ENCODE data around the gene NNMT. TPM values are rescaled to one million over a fixed set of nuclear protein-coding genes. Genes with fewer than 3 reads are reported as not detected.

The NNMT gene
- polyA plus RNA-seq, 1 donor from 2014 or later: not detected

DNA sequence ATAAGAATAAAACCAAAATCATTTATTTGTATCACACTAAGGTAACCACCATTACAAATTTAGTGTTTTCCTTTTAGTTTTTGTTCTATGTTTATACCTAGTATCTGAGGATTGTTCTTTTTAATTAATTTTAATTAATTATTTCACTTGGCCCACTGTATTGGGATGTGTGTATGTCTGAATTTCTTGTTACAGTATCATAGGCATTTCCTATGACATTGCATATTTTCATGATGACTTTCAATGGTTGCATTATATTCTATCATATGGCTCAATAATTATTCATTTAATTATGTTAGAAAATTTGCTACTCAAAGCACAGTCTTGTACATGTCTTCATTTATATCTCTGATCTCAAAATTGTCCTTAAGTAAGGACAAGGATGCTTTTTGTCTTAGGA is 63.1 kb downstream of the NNMT start:
- Histone ChIP-seq H3K27ac (ENCODE audit: low read length) (no peak overlapping the region), H3K9me3 (ENCODE audit: low read length) (no peaks in the 10 kb centered on the region), H3F3A (ENCODE audit: insufficient read depth, low read length, poor library complexity, severe bottlenecking) (no peaks in the 10 kb centered on the region), H2AFZ (ENCODE audit: low read depth, low read length) (no peak overlapping the region), H3K4me2 (ENCODE audit: low read length) (no peak overlapping the region), H3K9ac (ENCODE audit: low read length) (no peak overlapping the region), H3K27me3 (ENCODE audit: insufficient read depth, low read depth, low read length) (no peaks in the 10 kb centered on the region), H3K9me2 (ENCODE audit: insufficient read depth, low read length) (no peaks in the 10 kb centered on the region), H3K4me3 (ENCODE audit: low read length) (no peak overlapping the region), H3K79me2 (replicated peaks; ENCODE audit: insufficient read depth, low read length) (no peaks in the 10 kb centered on the region), H3K36me3 (ENCODE audit: insufficient read depth, low read length) (no peaks in the 10 kb centered on the region), H4K20me1 (ENCODE audit: insufficient read depth) (no peaks in the 10 kb centered on the region)
- TF ChIP-seq MXI1 (conservative IDR thresholded peaks at IDR 0.05; ENCODE audit: poor library complexity, severe bottlenecking) (no peak), POLR2AphosphoS5 (IDR thresholded peaks at IDR 0.05) (no peak), RAD21 (conservative IDR thresholded peaks at IDR 0.05) (no peak), TAF1 (IDR thresholded peaks at IDR 0.05; ENCODE audit: low read depth) (no peak), SMC3 (conservative IDR thresholded peaks at IDR 0.05; ENCODE audit: poor library complexity) (no peak), EZH2 (IDR thresholded peaks at IDR 0.05; ENCODE audit: borderline replicate concordance, insufficient read depth, low read length, poor library complexity, severe bottlenecking) (no peak), EP300 (conservative IDR thresholded peaks at IDR 0.05; ENCODE audit: poor library complexity, severe bottlenecking) (no peak)
- TF ChIP-seq, protein P1, sequence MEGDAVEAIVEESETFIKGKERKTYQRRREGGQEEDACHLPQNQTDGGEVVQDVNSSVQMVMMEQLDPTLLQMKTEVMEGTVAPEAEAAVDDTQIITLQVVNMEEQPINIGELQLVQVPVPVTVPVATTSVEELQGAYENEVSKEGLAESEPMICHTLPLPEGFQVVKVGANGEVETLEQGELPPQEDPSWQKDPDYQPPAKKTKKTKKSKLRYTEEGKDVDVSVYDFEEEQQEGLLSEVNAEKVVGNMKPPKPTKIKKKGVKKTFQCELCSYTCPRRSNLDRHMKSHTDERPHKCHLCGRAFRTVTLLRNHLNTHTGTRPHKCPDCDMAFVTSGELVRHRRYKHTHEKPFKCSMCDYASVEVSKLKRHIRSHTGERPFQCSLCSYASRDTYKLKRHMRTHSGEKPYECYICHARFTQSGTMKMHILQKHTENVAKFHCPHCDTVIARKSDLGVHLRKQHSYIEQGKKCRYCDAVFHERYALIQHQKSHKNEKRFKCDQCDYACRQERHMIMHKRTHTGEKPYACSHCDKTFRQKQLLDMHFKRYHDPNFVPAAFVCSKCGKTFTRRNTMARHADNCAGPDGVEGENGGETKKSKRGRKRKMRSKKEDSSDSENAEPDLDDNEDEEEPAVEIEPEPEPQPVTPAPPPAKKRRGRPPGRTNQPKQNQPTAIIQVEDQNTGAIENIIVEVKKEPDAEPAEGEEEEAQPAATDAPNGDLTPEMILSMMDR (IDR thresholded peaks at IDR 0.05; ENCODE audit: poor library complexity, severe bottlenecking): no peak
- TF ChIP-seq, protein P2, sequence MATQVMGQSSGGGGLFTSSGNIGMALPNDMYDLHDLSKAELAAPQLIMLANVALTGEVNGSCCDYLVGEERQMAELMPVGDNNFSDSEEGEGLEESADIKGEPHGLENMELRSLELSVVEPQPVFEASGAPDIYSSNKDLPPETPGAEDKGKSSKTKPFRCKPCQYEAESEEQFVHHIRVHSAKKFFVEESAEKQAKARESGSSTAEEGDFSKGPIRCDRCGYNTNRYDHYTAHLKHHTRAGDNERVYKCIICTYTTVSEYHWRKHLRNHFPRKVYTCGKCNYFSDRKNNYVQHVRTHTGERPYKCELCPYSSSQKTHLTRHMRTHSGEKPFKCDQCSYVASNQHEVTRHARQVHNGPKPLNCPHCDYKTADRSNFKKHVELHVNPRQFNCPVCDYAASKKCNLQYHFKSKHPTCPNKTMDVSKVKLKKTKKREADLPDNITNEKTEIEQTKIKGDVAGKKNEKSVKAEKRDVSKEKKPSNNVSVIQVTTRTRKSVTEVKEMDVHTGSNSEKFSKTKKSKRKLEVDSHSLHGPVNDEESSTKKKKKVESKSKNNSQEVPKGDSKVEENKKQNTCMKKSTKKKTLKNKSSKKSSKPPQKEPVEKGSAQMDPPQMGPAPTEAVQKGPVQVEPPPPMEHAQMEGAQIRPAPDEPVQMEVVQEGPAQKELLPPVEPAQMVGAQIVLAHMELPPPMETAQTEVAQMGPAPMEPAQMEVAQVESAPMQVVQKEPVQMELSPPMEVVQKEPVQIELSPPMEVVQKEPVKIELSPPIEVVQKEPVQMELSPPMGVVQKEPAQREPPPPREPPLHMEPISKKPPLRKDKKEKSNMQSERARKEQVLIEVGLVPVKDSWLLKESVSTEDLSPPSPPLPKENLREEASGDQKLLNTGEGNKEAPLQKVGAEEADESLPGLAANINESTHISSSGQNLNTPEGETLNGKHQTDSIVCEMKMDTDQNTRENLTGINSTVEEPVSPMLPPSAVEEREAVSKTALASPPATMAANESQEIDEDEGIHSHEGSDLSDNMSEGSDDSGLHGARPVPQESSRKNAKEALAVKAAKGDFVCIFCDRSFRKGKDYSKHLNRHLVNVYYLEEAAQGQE (IDR thresholded peaks at IDR 0.05; ENCODE audit: borderline replicate concordance): no peak

DNA sequence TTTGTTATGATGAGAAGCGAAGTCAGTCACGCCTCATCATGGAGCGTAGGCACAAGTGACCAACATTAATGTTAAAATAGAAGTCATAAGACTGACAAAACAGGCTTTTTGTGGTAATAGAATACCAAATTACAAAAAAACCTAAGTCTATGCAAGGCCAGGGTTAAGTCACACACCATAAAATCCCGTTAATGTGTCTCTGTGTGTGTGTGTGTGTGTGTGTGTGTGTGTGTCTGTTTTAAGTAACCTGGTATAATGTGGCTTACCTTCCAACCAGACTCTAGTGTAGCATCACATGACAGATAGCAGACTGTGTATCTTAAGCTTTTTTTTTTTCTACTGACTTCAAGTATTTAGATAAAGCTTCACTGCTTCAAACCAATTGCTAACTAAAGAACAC is 66.1 kb downstream of the NNMT start:
- no peaks in the 10 kb centered on the region for H3K36me3 ChIP-seq (ENCODE audit: insufficient read depth, low read length)
- no peaks in the 10 kb centered on the region for H3F3A ChIP-seq (ENCODE audit: insufficient read depth, low read length, poor library complexity, severe bottlenecking)
- no peaks in the 10 kb centered on the region for H3K79me2 ChIP-seq (replicated peaks; ENCODE audit: insufficient read depth, low read length)
- H3K4me2 ChIP-seq (ENCODE audit: low read length): no peak overlapping the region
- H3K27ac ChIP-seq (ENCODE audit: low read length): no peak overlapping the region
- no peaks in the 10 kb centered on the region for H3K9me2 ChIP-seq (ENCODE audit: insufficient read depth, low read length)
- no peak overlapping the region for H2AFZ ChIP-seq (ENCODE audit: low read depth, low read length)
- no peaks in the 10 kb centered on the region for H4K20me1 ChIP-seq (ENCODE audit: insufficient read depth)
- no peaks in the 10 kb centered on the region for H3K27me3 ChIP-seq (ENCODE audit: insufficient read depth, low read depth, low read length)
- no peak for TF ChIP-seq SMC3 (conservative IDR thresholded peaks at IDR 0.05; ENCODE audit: poor library complexity)
- TF ChIP-seq MXI1 (conservative IDR thresholded peaks at IDR 0.05; ENCODE audit: poor library complexity, severe bottlenecking): no peak
- TF ChIP-seq EP300 (conservative IDR thresholded peaks at IDR 0.05; ENCODE audit: poor library complexity, severe bottlenecking): no peak
- TF ChIP-seq, protein P1 (IDR thresholded peaks at IDR 0.05; ENCODE audit: poor library complexity, severe bottlenecking): no peak
- TF ChIP-seq, protein P2 (IDR thresholded peaks at IDR 0.05; ENCODE audit: borderline replicate concordance): no peak
- no peak for TF ChIP-seq RAD21 (conservative IDR thresholded peaks at IDR 0.05)
- TF ChIP-seq TAF1 (IDR thresholded peaks at IDR 0.05; ENCODE audit: low read depth): no peak
- no peak for TF ChIP-seq POLR2AphosphoS5 (IDR thresholded peaks at IDR 0.05)
- TF ChIP-seq EZH2 (IDR thresholded peaks at IDR 0.05; ENCODE audit: borderline replicate concordance, insufficient read depth, low read length, poor library complexity, severe bottlenecking): no peak
- H3K9me3 ChIP-seq (ENCODE audit: low read length): no peaks in the 10 kb centered on the region
- no peak overlapping the region for H3K9ac ChIP-seq (ENCODE audit: low read length)
- no peak overlapping the region for H3K4me3 ChIP-seq (ENCODE audit: low read length)
